Activated naive CD8-positive, alpha-beta T cell (primary cell): Measurements from ENCODE around the gene ARPC4.

Experiments used
- H3K27ac Mint-ChIP-seq: one replicate; pipeline ENCODE4 v1.8.0; 2021; ENCODE audit warnings: mixed read lengths
- H3K27me3 Mint-ChIP-seq: one replicate; pipeline ENCODE4 v1.8.0; 2021; ENCODE audit warnings: mixed read lengths
- H3K36me3 Mint-ChIP-seq: one replicate; pipeline ENCODE4 v1.8.0; 2021; ENCODE audit warnings: mixed read lengths
- H3K4me1 Mint-ChIP-seq: one replicate; pipeline ENCODE4 v1.8.0; 2021; ENCODE audit warnings: low read depth, mixed read lengths
- H3K4me3 Mint-ChIP-seq: one replicate; pipeline ENCODE4 v1.8.0; 2021; ENCODE audit warnings: mild to moderate bottlenecking, mixed read lengths
- H3K9me3 Mint-ChIP-seq: one replicate; pipeline ENCODE4 v1.8.0; 2021; ENCODE audit warnings: low read depth, mixed read lengths

Gene ARPC4

DNA sequence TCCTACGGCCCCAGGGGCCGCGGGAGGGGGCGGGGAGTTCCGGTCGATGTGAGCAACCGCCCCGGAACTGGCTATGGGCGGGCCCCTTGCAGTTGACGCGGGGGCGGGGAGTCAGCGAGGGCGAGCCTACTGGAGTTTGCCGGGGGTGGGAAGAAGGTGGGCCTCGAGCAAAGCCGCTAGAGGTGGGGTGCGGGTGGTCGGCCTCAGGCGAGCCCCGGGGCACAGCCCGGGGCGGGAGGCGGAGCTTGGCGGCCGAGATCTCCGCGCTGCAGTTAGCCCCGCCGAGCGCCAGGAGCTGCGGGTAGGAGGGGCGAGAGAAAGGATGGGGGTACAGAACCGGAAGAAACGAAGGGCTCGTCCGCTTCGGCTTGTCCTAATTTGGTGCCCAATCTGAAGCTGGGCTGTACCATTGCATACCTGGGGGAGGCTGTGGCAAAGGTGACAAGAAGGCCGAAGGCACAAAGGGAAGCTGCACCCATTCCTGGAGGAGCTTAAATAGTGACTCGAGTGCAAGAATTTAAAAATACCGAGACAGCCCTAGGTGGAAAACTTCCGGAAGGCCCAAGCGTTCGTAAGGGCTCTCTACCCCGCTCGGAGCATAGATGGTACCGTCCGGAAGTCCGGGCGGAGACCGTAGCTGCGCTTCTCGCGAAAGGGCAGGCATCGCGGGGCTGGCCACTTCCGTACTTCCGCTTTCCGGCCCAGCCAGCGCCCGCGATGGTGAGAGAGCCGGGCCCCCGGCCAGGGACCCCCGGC, at the start of gene ARPC4, which contains the start of gene TADA3:
Gene ARPC4, plus strand, starts transcription at position 678 of the 756 bp plus-strand sequence. Its CDS starts 40 bp downstream, at position 718.
Gene TADA3, minus strand, starts transcription at position 69 of the 756 bp plus-strand sequence. CDS start 1,007 bp downstream, outside the sequence.
- no peaks in the 10 kb centered on the region for H3K9me3 Mint-ChIP-seq
- peaks cover 23% of the 10 kb centered on the region for H3K36me3 Mint-ChIP-seq
- H3K27ac Mint-ChIP-seq: peak within 1 kb of the TSS; percentile 100
- H3K4me1 Mint-ChIP-seq: peaks cover 63% of the 10 kb centered on the region
- H3K4me3 Mint-ChIP-seq: peak within 1 kb of the TSS; percentile 99
- H3K27me3 Mint-ChIP-seq: no peaks in the 10 kb centered on the region

DNA sequence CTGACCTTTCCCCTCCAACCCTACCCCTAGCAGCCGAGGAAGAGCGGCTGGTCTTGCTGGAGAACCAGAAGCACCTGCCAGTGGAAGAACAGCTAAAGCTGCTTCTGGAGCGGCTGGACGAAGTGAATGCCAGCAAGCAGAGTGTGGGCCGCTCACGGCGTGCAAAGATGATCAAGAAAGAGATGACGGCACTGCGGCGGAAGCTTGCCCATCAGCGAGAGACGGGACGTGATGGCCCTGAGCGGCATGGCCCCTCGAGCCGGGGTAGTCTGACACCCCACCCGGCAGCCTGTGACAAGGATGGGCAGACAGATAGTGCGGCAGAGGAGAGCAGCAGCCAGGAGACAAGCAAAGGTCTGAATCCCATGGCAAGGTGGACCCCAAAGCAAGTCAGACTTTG, 49.3 kb upstream of the ARPC4 start:
- Mint-ChIP-seq H3K4me1 (peaks cover 4% of the 10 kb centered on the region), H3K36me3 (peaks cover 4% of the 10 kb centered on the region), H3K9me3 (no peaks in the 10 kb centered on the region), H3K27ac (no peak overlapping the region), H3K4me3 (no peak overlapping the region), H3K27me3 (no peaks in the 10 kb centered on the region)

DNA sequence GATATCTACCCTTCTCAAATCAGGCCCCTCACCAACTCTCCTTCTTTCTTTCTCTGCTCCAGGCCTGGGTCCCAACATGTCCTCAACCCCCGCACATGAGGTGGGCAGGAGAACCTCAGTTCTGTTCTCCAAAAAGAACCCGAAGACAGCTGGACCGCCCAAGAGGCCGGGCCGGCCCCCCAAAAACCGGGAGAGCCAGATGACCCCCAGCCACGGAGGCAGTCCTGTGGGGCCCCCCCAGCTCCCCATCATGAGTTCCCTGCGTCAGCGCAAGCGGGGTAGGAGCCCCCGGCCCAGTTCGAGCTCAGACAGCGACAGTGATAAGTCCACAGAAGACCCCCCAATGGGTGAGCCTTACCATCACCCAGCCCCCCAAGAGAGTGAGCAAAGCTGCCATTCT, 48.7 kb upstream of the ARPC4 start:
- H3K27ac Mint-ChIP-seq: no peak overlapping the region
- H3K9me3 Mint-ChIP-seq: no peaks in the 10 kb centered on the region
- H3K4me1 Mint-ChIP-seq: peaks cover 8% of the 10 kb centered on the region
- no peaks in the 10 kb centered on the region for H3K27me3 Mint-ChIP-seq
- H3K36me3 Mint-ChIP-seq: peaks cover 4% of the 10 kb centered on the region
- no peak overlapping the region for H3K4me3 Mint-ChIP-seq

DNA sequence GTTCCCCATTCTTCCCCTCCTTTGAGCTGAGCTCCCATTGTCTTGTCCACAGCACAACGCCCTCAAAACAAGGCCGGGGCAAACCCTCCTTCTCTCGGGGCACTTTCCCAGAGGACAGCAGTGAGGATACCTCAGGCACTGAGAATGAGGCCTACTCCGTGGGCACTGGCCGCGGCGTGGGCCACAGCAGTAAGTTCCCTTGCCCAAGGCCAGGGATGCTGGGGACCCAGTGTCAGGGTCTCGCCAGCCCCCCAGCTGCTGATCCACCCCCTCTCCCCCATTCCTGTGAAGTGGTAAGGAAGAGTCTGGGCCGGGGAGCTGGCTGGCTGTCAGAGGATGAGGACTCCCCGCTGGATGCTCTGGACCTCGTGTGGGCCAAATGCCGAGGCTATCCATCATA, 47.4 kb upstream of the ARPC4 start:
- no peak overlapping the region for H3K27ac Mint-ChIP-seq
- peaks cover 4% of the 10 kb centered on the region for H3K36me3 Mint-ChIP-seq
- H3K4me3 Mint-ChIP-seq: no peak overlapping the region
- no peaks in the 10 kb centered on the region for H3K9me3 Mint-ChIP-seq
- H3K27me3 Mint-ChIP-seq: no peaks in the 10 kb centered on the region
- H3K4me1 Mint-ChIP-seq: peaks cover 19% of the 10 kb centered on the region

DNA sequence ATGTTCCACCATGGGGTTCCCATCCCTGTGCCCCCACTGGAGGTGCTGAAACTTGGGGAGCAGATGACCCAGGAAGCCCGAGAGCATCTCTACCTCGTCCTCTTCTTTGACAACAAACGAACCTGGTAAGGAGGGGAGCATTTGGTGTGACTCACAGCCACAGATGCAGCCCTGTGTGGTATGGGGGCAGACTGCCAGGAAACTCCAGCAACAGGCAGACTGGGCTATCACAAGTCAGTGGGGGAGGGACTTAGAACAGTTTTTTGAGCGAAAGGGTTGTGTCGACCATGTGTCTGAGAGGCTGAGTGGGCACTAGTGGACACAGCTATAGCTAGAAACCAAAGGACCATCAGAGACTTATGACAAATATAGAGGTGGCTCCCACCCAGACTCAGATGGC, 46.6 kb upstream of the ARPC4 start:
- Mint-ChIP-seq H3K9me3 (no peaks in the 10 kb centered on the region), H3K36me3 (peaks cover 4% of the 10 kb centered on the region), H3K4me3 (no peak overlapping the region), H3K27ac (peak overlapping the region; percentile 59), H3K27me3 (no peaks in the 10 kb centered on the region), H3K4me1 (peaks cover 27% of the 10 kb centered on the region)

DNA sequence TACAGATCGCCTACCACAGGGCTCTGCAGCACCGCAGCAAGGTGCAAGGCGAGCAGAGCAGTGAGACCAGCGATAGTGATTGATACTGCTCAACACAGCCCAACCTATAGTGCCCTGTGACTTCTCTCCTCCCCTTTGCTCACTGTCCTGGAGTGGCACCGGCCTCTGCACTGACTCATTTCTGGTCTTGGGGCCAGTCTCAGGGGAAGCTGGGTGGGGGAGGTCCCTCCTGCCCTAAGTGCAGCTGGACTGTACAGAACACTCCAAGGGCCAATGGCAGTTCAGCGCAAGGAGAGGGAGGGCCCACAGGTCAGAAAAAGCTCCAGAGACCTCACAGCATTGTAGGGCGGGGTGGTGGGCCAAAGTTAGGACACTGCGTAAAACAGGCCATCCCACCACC, 45.6 kb upstream of the ARPC4 start:
- no peaks in the 10 kb centered on the region for H3K9me3 Mint-ChIP-seq
- peaks cover 8% of the 10 kb centered on the region for H3K36me3 Mint-ChIP-seq
- H3K4me1 Mint-ChIP-seq: peaks cover 36% of the 10 kb centered on the region
- H3K27me3 Mint-ChIP-seq: no peaks in the 10 kb centered on the region
- no peak overlapping the region for H3K27ac Mint-ChIP-seq
- no peak overlapping the region for H3K4me3 Mint-ChIP-seq

DNA sequence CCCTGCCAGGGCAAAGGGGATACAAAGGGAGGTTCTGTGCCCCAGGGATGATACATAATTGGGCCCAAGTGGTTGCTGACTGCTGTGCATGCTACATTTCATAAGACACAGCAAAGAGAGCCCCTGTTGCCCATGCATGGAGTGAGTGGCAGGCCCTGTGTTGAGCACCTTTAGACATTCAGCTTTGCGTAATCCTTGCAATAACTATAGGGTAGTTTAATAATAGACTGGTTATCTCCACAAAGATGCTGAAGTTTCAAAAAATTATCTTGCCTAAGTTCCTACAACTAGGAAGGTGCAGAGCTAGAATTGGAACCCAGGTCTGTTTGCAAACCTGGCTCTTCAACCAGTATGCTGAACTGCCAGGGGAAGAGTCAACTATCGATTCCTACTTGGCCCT, 44.9 kb upstream of the ARPC4 start:
- Mint-ChIP-seq H3K27ac (no peak overlapping the region), H3K4me1 (peaks cover 34% of the 10 kb centered on the region), H3K4me3 (no peak overlapping the region), H3K36me3 (peaks cover 8% of the 10 kb centered on the region), H3K27me3 (no peaks in the 10 kb centered on the region), H3K9me3 (no peaks in the 10 kb centered on the region)

DNA sequence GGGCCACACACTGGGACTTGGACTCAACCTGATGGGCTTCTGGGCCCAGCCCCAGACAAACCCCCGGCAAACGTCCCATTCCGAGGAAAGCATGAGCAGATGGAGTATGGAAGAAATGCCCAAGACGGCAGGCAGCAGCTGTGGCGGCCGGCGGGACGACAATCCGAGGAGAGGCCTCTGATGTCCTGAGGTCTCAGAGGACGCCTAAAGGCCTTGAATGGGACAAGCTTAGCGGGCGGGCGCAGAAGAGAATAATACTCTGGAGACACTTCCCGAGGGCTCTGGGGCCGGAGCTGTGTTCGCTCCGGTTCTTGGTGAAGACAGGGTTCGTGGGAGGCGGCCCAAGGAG, 43.6 kb upstream of the ARPC4 start:
- Mint-ChIP-seq H3K36me3 (peaks cover 8% of the 10 kb centered on the region), H3K4me1 (peaks cover 41% of the 10 kb centered on the region), H3K9me3 (no peaks in the 10 kb centered on the region), H3K4me3 (peak overlapping the region; percentile 95), H3K27me3 (no peaks in the 10 kb centered on the region), H3K27ac (peak overlapping the region; percentile 84)

DNA sequence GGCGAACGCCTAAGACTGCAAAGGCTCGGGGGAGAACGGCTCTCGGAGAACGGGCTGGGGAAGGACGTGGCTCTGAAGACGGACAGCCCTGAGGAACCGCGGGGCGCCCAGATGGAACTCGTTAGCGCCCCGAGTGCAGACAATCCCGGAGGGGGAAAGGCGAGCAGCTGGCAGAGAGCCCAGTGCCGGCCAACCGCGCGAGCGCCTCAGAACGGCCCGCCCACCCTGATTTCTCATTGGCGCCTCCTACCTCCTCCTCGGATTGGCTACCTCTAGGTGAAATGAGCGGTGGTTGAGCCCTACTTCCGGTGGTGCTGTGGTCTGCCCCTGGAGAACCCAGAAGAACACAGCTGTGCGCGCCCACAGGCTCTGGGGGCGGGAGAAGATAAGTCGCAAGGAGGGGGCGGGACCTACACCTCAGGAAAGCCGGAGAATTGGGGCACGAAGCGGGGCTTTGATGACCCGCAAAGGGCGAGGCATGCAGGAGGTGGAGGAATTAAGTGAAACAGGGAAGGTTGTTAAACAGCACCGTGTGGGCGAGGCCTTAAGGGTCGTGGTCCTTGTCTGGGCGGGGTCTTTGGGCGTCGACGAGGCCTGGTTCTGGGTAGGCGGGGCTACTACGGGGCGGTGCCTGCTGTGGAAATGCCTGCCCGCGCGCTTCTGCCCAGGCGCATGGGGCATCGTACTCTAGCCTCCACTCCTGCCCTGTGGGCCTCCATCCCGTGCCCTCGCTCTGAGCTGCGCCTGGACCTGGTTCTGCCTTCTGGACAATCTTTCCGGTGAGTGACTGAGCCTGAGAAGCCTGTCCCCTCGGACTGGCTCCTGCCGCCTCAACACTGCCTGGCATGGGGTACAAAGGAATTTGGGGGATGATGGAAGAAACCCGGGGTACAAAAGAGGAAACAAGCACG, 43.0 kb upstream of the ARPC4 start, which contains the start of gene OGG1:
Gene OGG1, plus strand, starts transcription at position 308 of the 911 bp plus-strand sequence. Its CDS starts 335 bp downstream, at position 643.
- peak within 1 kb of the TSS; percentile 84 for H3K27ac Mint-ChIP-seq
- H3K27me3 Mint-ChIP-seq: no peaks in the 10 kb centered on the region
- H3K36me3 Mint-ChIP-seq: peaks cover 4% of the 10 kb centered on the region
- no peaks in the 10 kb centered on the region for H3K9me3 Mint-ChIP-seq
- H3K4me1 Mint-ChIP-seq: peaks cover 45% of the 10 kb centered on the region
- H3K4me3 Mint-ChIP-seq: peak within 1 kb of the TSS; percentile 95

DNA sequence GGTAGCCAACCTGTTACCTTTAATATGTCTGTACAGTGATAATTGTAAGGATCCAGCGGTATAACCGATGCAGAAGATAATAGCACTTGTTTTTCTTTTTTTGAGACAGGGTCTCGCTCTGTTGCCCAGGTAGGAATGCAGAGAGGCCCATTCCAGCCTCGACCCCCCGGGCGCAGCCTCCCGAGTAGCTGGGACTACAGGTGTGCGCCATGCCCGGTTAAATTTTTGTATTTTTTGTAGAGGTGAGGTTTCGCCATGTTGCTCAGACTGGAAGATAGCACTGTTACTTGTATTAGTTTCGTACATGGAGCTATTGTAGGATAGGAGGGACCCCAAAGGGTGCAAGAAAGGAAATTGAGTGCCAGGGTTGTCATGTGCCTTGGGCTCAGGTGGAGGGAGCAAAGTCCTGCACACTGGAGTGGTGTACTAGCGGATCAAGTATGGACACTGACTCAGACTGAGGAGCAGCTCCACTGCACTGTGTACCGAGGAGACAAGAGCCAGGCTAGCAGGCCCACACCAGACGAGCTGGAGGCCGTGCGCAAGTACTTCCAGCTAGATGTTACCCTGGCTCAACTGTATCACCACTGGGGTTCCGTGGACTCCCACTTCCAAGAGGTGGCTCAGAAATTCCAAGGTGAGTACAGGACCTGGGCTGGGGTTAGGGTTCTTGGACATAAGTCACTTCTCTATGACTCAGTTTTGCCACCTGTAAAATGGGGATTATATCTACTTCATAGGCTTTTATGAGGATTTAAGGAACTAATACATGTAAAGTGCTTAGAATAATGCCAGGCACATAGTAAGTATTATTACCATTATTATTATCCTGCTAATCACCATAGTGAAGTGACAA, 42.1 kb upstream of the ARPC4 start:
- Mint-ChIP-seq H3K27me3 (no peaks in the 10 kb centered on the region), H3K4me1 (peaks cover 49% of the 10 kb centered on the region), H3K4me3 (peak overlapping the region; percentile 95), H3K9me3 (no peaks in the 10 kb centered on the region), H3K27ac (peak overlapping the region; percentile 84), H3K36me3 (peaks cover 4% of the 10 kb centered on the region)

DNA sequence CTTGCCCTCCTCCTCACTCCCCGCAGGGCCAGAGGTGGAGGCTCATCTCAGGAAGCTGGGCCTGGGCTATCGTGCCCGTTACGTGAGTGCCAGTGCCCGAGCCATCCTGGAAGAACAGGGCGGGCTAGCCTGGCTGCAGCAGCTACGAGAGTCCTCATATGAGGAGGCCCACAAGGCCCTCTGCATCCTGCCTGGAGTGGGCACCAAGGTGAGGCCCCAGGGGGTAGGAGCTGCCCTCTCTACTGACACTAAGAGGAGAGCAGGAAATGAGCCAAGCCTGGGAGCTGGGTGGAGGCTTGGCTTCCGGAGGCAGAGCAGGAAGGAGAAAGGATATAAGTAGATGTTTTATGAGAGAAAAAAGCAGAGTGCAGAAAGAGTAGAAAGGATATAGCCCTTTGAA, 38.2 kb upstream of the ARPC4 start:
- Mint-ChIP-seq H3K27me3 (no peaks in the 10 kb centered on the region), H3K36me3 (peaks cover 11% of the 10 kb centered on the region), H3K9me3 (no peaks in the 10 kb centered on the region), H3K4me1 (peaks cover 39% of the 10 kb centered on the region), H3K27ac (no peak overlapping the region), H3K4me3 (peak overlapping the region; percentile 25)

DNA sequence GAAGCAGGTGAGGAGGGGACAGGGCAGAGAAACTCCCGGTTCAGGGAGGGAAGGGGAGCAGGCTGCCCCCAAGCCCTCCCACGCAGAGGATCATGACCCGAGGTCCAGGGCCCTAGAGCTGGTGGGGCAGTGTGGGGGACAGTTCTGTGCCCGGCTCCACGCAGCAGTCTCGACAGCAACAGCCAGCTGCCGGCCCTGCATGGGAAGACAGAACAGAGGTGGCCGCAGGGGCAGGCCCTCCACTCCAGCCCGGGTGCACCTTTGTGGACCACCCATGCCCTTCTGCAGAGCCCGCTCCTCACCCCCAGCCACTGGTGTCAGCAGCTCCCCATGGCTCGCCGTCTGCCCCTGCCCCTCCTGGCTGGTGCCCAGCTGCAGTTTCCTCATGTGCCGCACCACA, 35.5 kb upstream of the ARPC4 start:
- H3K36me3 Mint-ChIP-seq: peaks cover 11% of the 10 kb centered on the region
- H3K4me1 Mint-ChIP-seq: peaks cover 17% of the 10 kb centered on the region
- no peak overlapping the region for H3K27ac Mint-ChIP-seq
- H3K9me3 Mint-ChIP-seq: no peaks in the 10 kb centered on the region
- no peak overlapping the region for H3K4me3 Mint-ChIP-seq
- H3K27me3 Mint-ChIP-seq: no peaks in the 10 kb centered on the region

DNA sequence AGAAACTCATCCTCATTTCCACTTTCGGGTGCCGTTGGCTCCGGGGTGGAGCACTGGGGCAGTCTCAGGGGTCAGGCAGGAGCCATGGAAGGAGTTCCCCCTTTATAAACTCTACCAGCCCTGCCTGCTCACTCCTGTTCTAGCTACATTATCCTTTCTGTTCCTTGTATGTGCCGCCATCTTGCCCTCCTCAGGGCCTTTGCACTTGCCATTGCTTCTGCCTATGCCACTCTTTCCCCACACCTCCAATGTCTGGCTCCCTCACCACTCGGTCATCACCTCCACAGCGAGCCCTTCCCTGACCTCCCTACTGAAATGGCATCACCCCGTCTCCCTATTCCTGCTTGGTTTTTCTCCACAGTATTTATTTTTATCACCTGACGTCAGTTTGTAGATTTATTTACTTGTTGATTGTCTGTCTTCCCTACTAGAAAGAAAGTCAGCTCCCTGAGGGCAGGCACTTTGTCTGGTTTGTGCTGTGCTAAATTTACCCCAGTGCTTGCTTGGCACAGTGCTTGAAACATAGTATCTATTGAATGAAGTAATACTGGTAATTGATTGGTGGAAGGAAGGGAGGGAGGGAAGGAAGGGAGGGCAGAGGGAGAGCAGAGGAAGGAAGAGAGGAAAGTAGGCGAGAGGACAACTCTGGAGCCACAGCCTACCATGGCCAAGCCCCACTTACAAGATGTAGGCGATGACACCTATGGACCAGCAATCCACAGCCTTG, 31.9 kb upstream of the ARPC4 start:
- peak overlapping the region; percentile 11 for H3K27ac Mint-ChIP-seq
- no peaks in the 10 kb centered on the region for H3K27me3 Mint-ChIP-seq
- H3K4me3 Mint-ChIP-seq: no peak overlapping the region
- peaks cover 3% of the 10 kb centered on the region for H3K4me1 Mint-ChIP-seq
- peaks cover 11% of the 10 kb centered on the region for H3K36me3 Mint-ChIP-seq
- no peaks in the 10 kb centered on the region for H3K9me3 Mint-ChIP-seq

DNA sequence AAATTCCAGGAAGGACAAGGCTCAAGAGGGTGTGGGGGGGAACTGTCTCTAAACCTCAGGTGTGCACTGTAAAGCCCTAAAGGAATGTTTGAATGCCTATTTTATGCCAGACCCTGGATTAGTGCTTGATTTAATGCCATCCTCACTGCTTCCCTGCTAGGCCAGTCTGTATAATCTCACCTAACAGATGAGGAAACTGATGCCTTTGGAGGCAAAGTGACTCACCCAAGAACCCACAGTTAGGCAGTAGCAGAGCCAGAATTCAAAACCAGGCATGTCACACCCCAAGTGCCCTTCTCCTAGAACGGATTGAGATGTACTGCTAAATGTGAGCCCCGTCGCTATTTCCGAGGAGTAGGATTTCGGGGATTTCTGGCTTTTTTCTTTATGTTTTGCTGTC, 31.0 kb upstream of the ARPC4 start:
- peaks cover 3% of the 10 kb centered on the region for H3K4me1 Mint-ChIP-seq
- no peak overlapping the region for H3K27ac Mint-ChIP-seq
- no peaks in the 10 kb centered on the region for H3K9me3 Mint-ChIP-seq
- H3K4me3 Mint-ChIP-seq: no peak overlapping the region
- H3K36me3 Mint-ChIP-seq: peaks cover 11% of the 10 kb centered on the region
- H3K27me3 Mint-ChIP-seq: no peaks in the 10 kb centered on the region
